ENCODE results near the gene PDE11A.

The PDE11A gene

GRCh38 chr2:177574356-177574755 is 498.2 kb downstream of the PDE11A start:
- DNase-seq, result no peak
